ENCODE data around the gene IGF2. TPM values are rescaled to one million over a fixed set of nuclear protein-coding genes. Genes with fewer than 3 reads are reported as not detected.

The IGF2 gene
- total and polyA plus RNA-seq, 2 of the 8 experiments (the other 6 are each of a cell fraction or from before 2014, with no cell fraction given): 0.74 to 1.5 TPM

- no peak for TF ChIP-seq CTBP2 (IDR thresholded peaks at IDR 0.05; ENCODE audit: borderline replicate concordance, insufficient read depth, insufficient read length, low read length)
Observed at GRCh38 chr11:2118677-2119076, 20.5 kb downstream of the IGF2 start (continued).

All from H1 (cell line).